Fibroblast of mammary gland (primary cell): Measurements from ENCODE around the gene GALNT12.

ENCODE experiments used
- DNase-seq: peaks from one replicate; pipeline ENCODE4 v3.0.0-alpha.2; 2010; ENCODE audit warnings: low read depth
- H3K4me3 ChIP-seq: 2 replicates; pipeline ENCODE4 v1.5.1; 2011; ENCODE audit warnings: low read depth, mild to moderate bottlenecking, low read length, moderate library complexity; ENCODE audit not compliant: control insufficient read depth
- TF ChIP-seq, protein P1 (sequence below): conservative IDR thresholded peaks from 2 replicates; pipeline ENCODE4 v1.5.1; 2011; ENCODE audit warnings: low read depth, low read length, inconsistent platforms; ENCODE audit not compliant: control insufficient read depth, insufficient read depth

Gene GALNT12

GRCh38 chr9:98881356-98881755 is 73.9 kb downstream of the GALNT12 start:
- DNase-seq = no peak
- TF ChIP-seq, protein P1, sequence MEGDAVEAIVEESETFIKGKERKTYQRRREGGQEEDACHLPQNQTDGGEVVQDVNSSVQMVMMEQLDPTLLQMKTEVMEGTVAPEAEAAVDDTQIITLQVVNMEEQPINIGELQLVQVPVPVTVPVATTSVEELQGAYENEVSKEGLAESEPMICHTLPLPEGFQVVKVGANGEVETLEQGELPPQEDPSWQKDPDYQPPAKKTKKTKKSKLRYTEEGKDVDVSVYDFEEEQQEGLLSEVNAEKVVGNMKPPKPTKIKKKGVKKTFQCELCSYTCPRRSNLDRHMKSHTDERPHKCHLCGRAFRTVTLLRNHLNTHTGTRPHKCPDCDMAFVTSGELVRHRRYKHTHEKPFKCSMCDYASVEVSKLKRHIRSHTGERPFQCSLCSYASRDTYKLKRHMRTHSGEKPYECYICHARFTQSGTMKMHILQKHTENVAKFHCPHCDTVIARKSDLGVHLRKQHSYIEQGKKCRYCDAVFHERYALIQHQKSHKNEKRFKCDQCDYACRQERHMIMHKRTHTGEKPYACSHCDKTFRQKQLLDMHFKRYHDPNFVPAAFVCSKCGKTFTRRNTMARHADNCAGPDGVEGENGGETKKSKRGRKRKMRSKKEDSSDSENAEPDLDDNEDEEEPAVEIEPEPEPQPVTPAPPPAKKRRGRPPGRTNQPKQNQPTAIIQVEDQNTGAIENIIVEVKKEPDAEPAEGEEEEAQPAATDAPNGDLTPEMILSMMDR = no peak
- no peak overlapping the region for H3K4me3 ChIP-seq

GRCh38 chr9:98881836-98882568 is 74.5 kb downstream of the GALNT12 start:
- H3K4me3 ChIP-seq = no peak overlapping the region
- peak; percentile 75 for DNase-seq
- TF ChIP-seq, protein P1 = peak; percentile 25

GRCh38 chr9:98882569-98882923 is 75.1 kb downstream of the GALNT12 start:
- no peak overlapping the region for H3K4me3 ChIP-seq
- no peak for DNase-seq
- TF ChIP-seq, protein P1 = no peak

DNA sequence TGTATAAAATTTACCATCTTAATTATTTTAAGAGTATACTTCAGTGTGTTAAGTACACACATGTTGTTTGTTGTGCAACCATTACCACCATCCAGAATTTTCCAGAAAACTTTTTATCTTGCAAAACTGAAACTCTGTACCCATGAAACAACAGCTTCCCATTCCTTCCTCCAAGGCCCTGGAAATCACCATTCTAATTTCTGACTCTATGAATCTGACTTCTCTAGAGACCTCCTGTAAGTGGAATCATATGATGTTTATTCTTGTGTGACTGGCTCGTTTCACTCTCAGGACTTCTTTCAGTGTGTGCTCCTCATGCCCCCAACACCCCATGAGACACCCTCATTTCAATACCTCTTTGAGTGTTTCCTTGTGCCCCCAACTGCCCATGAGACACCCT is 75.8 kb downstream of the GALNT12 start:
- H3K4me3 ChIP-seq = no peak overlapping the region
- no peak for DNase-seq
- TF ChIP-seq, protein P1 = no peak

DNA sequence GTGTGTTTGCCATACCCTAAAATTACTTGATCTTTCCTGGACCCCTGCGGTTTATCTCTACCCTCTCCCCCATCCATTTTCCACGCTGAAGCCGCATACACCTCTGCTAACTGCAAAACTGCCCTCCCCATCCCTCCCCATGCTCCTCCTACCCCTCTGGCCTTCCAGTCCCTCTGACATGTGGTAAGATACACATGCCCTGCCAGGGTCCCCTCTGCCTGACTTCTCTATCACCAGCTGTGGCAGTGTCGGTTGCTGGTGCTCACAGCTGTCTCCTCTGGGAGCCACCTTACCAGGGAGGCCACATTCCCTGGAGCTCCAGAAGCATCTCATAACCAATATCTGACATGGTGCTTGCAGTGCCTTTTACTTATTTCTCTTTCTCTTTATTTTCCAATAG is 77.4 kb downstream of the GALNT12 start:
- TF ChIP-seq, protein P1 = no peak
- no peak overlapping the region for H3K4me3 ChIP-seq
- DNase-seq = no peak

DNA sequence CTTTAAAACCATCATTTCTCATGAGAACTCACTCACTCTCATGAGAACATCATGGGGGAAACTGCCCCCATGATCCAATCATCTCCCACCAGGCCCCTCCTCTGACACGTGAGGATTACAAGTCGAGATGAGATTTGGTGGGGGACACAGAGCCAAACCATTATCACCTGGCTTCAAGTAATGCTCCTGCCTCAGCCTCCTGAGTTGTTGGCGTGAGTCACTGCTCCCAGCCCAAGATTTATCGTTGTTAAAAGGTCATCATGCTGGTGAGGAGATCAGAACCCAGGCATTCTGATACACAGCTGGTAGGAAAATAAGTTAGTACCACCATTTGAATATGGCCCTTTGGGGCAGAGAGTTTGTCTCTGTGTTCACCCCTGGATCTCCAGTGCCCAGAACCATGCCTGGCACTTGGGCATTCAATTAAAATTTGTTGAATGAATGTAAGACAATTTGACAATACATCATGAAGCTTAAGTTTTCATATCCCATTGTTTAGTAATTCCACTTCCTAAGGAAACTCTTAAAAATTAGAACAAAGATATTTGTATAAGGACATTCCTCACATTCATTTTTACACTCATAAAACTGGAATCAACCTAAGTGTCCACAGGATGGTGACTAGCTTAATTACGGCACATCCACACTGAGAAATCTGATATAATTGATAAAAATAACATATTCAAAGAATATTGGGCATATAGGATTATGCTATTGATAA is 78.3 kb downstream of the GALNT12 start:
- H3K4me3 ChIP-seq = no peak overlapping the region
- no peak for DNase-seq
- TF ChIP-seq, protein P1 = no peak
